WERI-Rb-1 (cell line): ENCODE results near the gene EDC3.

Experiments
- DNase-seq: peaks from one replicate; pipeline ENCODE4 v3.0.0-alpha.2; 2020
- H3K27ac ChIP-seq: fragments of 250-450 bp; sonication (Bioruptor Pico); 2 replicates; pipeline ENCODE4 v1.5.1; 2020; ENCODE audit warnings: mild to moderate bottlenecking, moderate library complexity
- H3K27me3 ChIP-seq: fragments of 250-450 bp; sonication (Bioruptor Pico); 2 replicates; pipeline ENCODE4 v1.5.1; 2021; ENCODE audit warnings: mild to moderate bottlenecking, low read depth, moderate library complexity; ENCODE audit not compliant: insufficient read depth, severe bottlenecking
- H3K36me3 ChIP-seq: fragments of 250-450 bp; sonication (Bioruptor Pico); 2 replicates; pipeline ENCODE4 v1.5.1; 2020; ENCODE audit warnings: mild to moderate bottlenecking, moderate library complexity
- H3K4me3 ChIP-seq: 2 replicates; pipeline ENCODE4 v1.5.1; 2011; ENCODE audit warnings: low read depth, mild to moderate bottlenecking, control low read depth, low read length
- H3K9me3 ChIP-seq: fragments of 250-450 bp; sonication (Bioruptor Pico); 2 replicates; pipeline ENCODE4 v1.5.1; 2021; ENCODE audit warnings: mild to moderate bottlenecking, moderate library complexity; ENCODE audit not compliant: severe bottlenecking
- TF ChIP-seq, protein P1 (sequence below): IDR thresholded peaks from 2 replicates; pipeline ENCODE4 v1.5.1; 2011; ENCODE audit warnings: low read depth, mild to moderate bottlenecking, control low read depth, inconsistent platforms, low read length

The EDC3 gene

DNA sequence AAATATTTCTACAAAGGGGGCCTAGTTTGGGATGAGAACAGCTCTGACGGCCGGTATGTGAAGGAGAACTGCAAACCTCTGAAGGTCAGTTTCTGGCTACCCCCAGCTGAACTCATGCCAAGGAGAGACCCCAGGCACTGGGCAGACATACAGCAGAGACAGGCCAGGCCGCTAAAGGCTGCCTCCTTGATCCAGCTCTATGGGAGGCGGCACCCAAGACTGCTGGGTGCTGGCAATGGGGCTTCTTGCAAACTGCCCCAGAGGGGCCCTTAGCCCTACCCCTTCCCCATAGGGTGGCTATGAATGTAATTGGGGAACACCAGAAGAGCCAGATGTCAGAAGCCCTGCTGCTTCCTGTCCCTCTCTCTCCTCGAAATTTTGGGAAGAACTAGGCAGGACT lies 66.9 kb downstream of the EDC3 start:
- no peak for DNase-seq
- Histone ChIP-seq H3K27ac (no peak overlapping the region), H3K9me3 (no peaks in the 10 kb centered on the region), H3K4me3 (no peak overlapping the region), H3K36me3 (peaks cover 95% of the 10 kb centered on the region), H3K27me3 (no peaks in the 10 kb centered on the region)
- TF ChIP-seq, protein P1, sequence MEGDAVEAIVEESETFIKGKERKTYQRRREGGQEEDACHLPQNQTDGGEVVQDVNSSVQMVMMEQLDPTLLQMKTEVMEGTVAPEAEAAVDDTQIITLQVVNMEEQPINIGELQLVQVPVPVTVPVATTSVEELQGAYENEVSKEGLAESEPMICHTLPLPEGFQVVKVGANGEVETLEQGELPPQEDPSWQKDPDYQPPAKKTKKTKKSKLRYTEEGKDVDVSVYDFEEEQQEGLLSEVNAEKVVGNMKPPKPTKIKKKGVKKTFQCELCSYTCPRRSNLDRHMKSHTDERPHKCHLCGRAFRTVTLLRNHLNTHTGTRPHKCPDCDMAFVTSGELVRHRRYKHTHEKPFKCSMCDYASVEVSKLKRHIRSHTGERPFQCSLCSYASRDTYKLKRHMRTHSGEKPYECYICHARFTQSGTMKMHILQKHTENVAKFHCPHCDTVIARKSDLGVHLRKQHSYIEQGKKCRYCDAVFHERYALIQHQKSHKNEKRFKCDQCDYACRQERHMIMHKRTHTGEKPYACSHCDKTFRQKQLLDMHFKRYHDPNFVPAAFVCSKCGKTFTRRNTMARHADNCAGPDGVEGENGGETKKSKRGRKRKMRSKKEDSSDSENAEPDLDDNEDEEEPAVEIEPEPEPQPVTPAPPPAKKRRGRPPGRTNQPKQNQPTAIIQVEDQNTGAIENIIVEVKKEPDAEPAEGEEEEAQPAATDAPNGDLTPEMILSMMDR = no peak

DNA sequence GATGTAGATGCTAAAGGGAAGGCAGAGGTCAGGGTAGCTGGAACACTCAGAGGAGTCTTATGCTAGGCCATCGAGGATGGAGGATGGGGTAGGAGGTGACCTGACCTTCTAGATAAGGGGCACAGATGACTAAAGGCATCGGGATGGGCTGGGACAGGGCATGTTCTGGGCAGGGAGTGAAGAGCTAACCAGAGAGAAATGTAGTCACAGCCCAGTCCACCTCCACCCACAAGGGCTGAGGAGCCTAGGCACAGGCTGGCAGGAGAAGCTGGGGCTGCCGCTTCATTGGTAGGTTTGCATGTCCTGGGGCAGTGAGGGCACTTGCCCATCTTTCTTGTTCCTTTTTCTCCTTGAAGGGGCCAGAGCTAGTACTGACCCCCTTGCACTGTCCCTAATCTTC lies 67.6 kb downstream of the EDC3 start:
- no peaks in the 10 kb centered on the region for H3K9me3 ChIP-seq
- H3K27ac ChIP-seq = no peak overlapping the region
- no peaks in the 10 kb centered on the region for H3K27me3 ChIP-seq
- TF ChIP-seq, protein P1 = no peak
- H3K36me3 ChIP-seq = peaks cover 95% of the 10 kb centered on the region
- DNase-seq = no peak
- no peak overlapping the region for H3K4me3 ChIP-seq

DNA sequence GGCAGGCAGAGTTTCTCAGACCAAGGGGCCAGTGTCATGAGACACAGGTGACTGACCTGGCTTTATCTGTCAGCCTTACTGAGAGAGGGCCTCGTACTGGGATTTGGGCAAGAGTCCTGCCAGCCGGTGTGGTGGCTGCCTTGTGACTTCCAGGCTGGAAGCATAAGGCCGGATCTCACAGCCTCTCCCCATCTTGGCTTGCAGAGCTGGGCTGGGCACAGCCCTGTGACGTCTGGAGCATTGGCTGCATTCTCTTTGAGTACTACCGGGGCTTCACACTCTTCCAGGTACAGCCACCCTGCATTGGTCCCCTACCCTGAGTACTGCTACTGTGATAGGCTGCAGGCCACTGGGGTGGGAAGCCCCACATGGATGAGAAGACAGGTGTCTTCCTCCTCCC lies 68.1 kb downstream of the EDC3 start:
- DNase-seq = no peak
- TF ChIP-seq, protein P1 = no peak
- Histone ChIP-seq H3K9me3 (no peaks in the 10 kb centered on the region), H3K4me3 (no peak overlapping the region), H3K27me3 (no peaks in the 10 kb centered on the region), H3K36me3 (peaks cover 95% of the 10 kb centered on the region), H3K27ac (no peak overlapping the region)

DNA sequence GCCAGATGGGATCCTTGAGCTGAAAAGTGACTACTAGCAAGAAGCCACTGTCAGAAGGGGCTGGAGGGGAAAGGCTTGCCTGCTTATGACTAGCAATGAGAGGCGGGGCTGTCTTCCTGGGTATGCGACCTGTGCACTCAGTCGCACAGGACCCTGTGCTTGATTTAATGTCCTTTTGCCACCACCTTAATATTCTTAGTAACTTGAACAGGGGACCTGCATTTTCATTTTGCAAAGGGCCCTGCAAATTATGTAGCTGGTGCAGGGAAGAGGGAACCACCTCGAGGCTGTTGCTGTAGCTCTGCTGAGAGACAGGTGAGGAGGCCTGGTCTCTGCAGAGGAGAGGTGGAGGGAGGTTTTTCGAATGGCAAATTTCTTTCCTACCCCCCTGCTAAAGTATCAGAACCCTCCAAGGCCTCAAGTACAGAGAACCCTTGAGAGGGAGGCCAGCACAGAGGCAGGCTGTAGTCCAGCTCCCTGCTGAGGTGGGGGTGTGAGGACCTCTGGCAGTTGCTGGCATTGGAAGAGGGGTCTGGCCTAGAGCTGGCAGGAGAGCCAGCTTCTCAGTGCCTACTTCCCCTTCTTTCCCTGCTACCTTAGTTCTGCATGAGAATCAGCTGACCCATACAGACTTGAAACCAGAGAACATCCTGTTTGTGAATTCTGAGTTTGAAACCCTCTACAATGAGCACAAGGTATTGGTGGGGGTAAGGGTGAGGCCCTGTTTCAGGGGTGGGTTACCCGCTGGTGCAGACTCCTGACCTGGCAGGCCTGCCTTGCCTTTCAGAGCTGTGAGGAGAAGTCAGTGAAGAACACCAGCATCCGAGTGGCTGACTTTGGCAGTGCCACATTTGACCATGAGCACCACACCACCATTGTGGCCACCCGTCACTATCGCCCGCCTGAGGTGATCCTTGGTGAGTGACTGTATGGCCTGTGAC lies 68.8 kb downstream of the EDC3 start:
- H3K27ac ChIP-seq = no peak overlapping the region
- H3K36me3 ChIP-seq = peaks cover 95% of the 10 kb centered on the region
- DNase-seq = no peak
- TF ChIP-seq, protein P1 = no peak
- no peak overlapping the region for H3K4me3 ChIP-seq
- no peaks in the 10 kb centered on the region for H3K9me3 ChIP-seq
- no peaks in the 10 kb centered on the region for H3K27me3 ChIP-seq

DNA sequence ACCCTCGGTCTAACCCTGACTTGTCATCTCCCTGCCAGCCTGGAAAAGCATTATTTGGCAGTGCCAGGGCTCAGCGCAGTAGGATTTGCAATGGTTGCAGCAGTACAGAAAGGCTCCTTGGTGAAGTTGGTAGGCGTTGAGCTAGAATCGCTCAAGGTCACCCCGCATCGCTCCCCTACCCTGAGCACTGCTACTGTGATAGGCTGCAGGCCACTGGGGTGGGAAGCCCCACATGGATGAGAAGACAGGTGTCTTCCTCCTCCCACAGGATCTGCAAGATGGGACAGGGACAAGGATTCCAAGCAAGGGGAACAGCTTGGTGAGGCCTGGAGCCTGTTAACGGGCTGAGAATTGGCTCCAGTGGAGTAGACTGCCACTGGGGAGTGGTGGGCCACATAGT lies 69.5 kb downstream of the EDC3 start:
- Histone ChIP-seq H3K9me3 (no peaks in the 10 kb centered on the region), H3K36me3 (peaks cover 96% of the 10 kb centered on the region), H3K4me3 (no peak overlapping the region), H3K27me3 (no peaks in the 10 kb centered on the region), H3K27ac (no peak overlapping the region)
- TF ChIP-seq, protein P1 = no peak
- DNase-seq = no peak
